ENCODE data around the gene SLC22A17.

SLC22A17 gene

GRCh38 chr14:23362200-23362599 lies 9.5 kb upstream of the SLC22A17 start:
- TF ChIP-seq CTCF (IDR thresholded peaks at IDR 0.05; ENCODE audit: insufficient read depth, low read length, poor library complexity, severe bottlenecking), result no peak
- no peak overlapping the region for H3K4me3 ChIP-seq (replicated peaks; ENCODE audit: low read depth, low read length)
- DNase-seq (ENCODE audit: extremely low read depth, insufficient read length), result no peak
- no peaks in the 10 kb centered on the region; the same call in 1 of the 2 replicates for H3K27me3 ChIP-seq (replicated peaks; ENCODE audit: control insufficient read depth, insufficient read depth, low read length)
- no peaks in the 10 kb centered on the region for H3K36me3 ChIP-seq (ENCODE audit: control insufficient read depth, insufficient read depth, low read length)

GRCh38 chr14:23361763-23362162 lies 9.1 kb upstream of the SLC22A17 start:
- Histone ChIP-seq H3K4me3 (replicated peaks; ENCODE audit: low read depth, low read length) (no peak overlapping the region), H3K36me3 (ENCODE audit: control insufficient read depth, insufficient read depth, low read length) (no peaks in the 10 kb centered on the region), H3K27me3 (replicated peaks; ENCODE audit: control insufficient read depth, insufficient read depth, low read length) (no peaks in the 10 kb centered on the region; the same call in 1 of the 2 replicates)
- no peak for TF ChIP-seq CTCF (IDR thresholded peaks at IDR 0.05; ENCODE audit: insufficient read depth, low read length, poor library complexity, severe bottlenecking)
- DNase-seq (ENCODE audit: extremely low read depth, insufficient read length), result no peak

GRCh38 chr14:23361320-23361719 lies 8.6 kb upstream of the SLC22A17 start:
- H3K27me3 ChIP-seq (replicated peaks; ENCODE audit: control insufficient read depth, insufficient read depth, low read length), result no peaks in the 10 kb centered on the region; the same call in 1 of the 2 replicates
- DNase-seq (ENCODE audit: extremely low read depth, insufficient read length), result no peak
- H3K36me3 ChIP-seq (ENCODE audit: control insufficient read depth, insufficient read depth, low read length), result no peaks in the 10 kb centered on the region
- no peak for TF ChIP-seq CTCF (IDR thresholded peaks at IDR 0.05; ENCODE audit: insufficient read depth, low read length, poor library complexity, severe bottlenecking)
- no peak overlapping the region for H3K4me3 ChIP-seq (replicated peaks; ENCODE audit: low read depth, low read length)

- no peak for TF ChIP-seq CTCF (IDR thresholded peaks at IDR 0.05; ENCODE audit: insufficient read depth, low read length, poor library complexity, severe bottlenecking)
- H3K27me3 ChIP-seq (replicated peaks; ENCODE audit: control insufficient read depth, insufficient read depth, low read length), result no peaks in the 10 kb centered on the region; the same call in 1 of the 2 replicates
- no peak for DNase-seq (ENCODE audit: extremely low read depth, insufficient read length)
- H3K36me3 ChIP-seq (ENCODE audit: control insufficient read depth, insufficient read depth, low read length), result no peaks in the 10 kb centered on the region
- H3K4me3 ChIP-seq (replicated peaks; ENCODE audit: low read depth, low read length), result no peak overlapping the region
These were observed 7.8 kb upstream of the SLC22A17 start for GRCh38 chr14:23360496-23360895.

GRCh38 chr14:23359722-23360447 lies 7.2 kb upstream of the SLC22A17 start:
- Histone ChIP-seq H3K36me3 (ENCODE audit: control insufficient read depth, insufficient read depth, low read length) (no peaks in the 10 kb centered on the region), H3K4me3 (replicated peaks; ENCODE audit: low read depth, low read length) (no peak overlapping the region), H3K27me3 (replicated peaks; ENCODE audit: control insufficient read depth, insufficient read depth, low read length) (no peaks in the 10 kb centered on the region; the same call in 1 of the 2 replicates)
- DNase-seq (ENCODE audit: extremely low read depth, insufficient read length), result no peak
- TF ChIP-seq CTCF (IDR thresholded peaks at IDR 0.05; ENCODE audit: insufficient read depth, low read length, poor library complexity, severe bottlenecking), result no peak
